Prostate gland (tissue), 2 donors: ENCODE results near the gene FAM53B.

Source experiments
- CTCF ChIP-seq, 4 experiments: fragments of 200-600 bp in 2 of 4; fragments of 450-650 bp in 2 of 4; sonication (generic) in 2 of 4; IDR thresholded peaks; 1 replicate in 3 of 4; 2 replicates in 1 of 4; pipeline ENCODE4 v1.5.1; 2016 to 2019; ENCODE audit warnings: antibody characterized with exemption in 4 of 4, mild to moderate bottlenecking in 2 of 4, moderate library complexity in 2 of 4
- POLR2A ChIP-seq: fragments of 450-650 bp; IDR thresholded peaks from one replicate; pipeline ENCODE4 v1.6.1; 2016; ENCODE audit warnings: antibody characterized with exemption, mild to moderate bottlenecking
- POLR2AphosphoS5 ChIP-seq: sonication (generic); formaldehyde crosslinking; IDR thresholded peaks from one replicate; pipeline ENCODE4 v1.6.1; 2017; ENCODE audit warnings: antibody characterized with exemption

- TF ChIP-seq CTCF (IDR thresholded peaks at IDR 0.05) = no peak
- TF ChIP-seq POLR2AphosphoS5 = no peak
- TF ChIP-seq POLR2A = no peak
These were observed 55.1 kb downstream of the FAM53B start for GRCh38 chr10:124688889-124689670.
